Astrocyte of the cerebellum (primary cell): Measurements from ENCODE around the gene EMID1.

ENCODE experiments used
- DNase-seq: peaks from one replicate; pipeline ENCODE4 v3.0.0-alpha.2; 2011; ENCODE audit warnings: low read depth
- H3K4me3 ChIP-seq: 2 replicates; pipeline ENCODE4 v1.5.1; 2011; ENCODE audit warnings: mild to moderate bottlenecking, low read depth, low read length, moderate library complexity
- CTCF ChIP-seq: IDR thresholded peaks from 2 replicates; pipeline ENCODE4 v1.5.1; 2012; ENCODE audit warnings: low read length, low read depth, moderate library complexity, mild to moderate bottlenecking; ENCODE audit errors: missing control alignments
- in situ Hi-C: cut with HindIII; loops from 2 replicates; pipeline ENCODE4 v1.10.0; 2017; ENCODE audit warnings: low sequenced_read_pairs

Gene EMID1

GRCh38 chr22:29290061-29290460 lies 84.4 kb downstream of the EMID1 start:
- in situ Hi-C loops, result no loop called here
- no peak overlapping the region for H3K4me3 ChIP-seq
- no peak for DNase-seq
- TF ChIP-seq CTCF, result no peak

DNA sequence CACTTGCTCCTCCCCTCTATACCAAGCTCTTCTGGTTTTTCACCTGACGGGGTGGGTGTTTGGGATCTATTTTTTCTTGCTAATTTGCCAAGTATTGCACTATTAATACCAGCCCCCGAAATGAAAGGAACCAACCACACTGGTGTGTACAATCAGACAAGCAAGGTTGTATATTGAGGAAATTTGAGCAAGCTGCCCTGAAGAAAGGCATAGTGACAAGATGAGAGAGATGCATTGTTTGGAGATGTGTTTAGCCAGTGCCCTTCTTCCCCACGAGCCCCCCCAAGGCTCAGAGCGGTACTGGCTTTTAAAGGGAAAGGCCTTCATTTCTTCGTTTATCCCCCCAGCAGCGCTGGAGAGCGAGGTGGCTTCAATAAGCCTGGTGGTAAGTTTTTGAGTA lies 85.5 kb downstream of the EMID1 start:
- no peak overlapping the region for H3K4me3 ChIP-seq
- in situ Hi-C loops, result no loop called here
- no peak for TF ChIP-seq CTCF
- DNase-seq, result no peak

- H3K4me3 ChIP-seq, result no peak overlapping the region
- DNase-seq, result no peak
- TF ChIP-seq CTCF, result no peak
- in situ Hi-C loops, result no loop called here
These were observed 86.7 kb downstream of the EMID1 start for GRCh38 chr22:29292379-29292778.

DNA sequence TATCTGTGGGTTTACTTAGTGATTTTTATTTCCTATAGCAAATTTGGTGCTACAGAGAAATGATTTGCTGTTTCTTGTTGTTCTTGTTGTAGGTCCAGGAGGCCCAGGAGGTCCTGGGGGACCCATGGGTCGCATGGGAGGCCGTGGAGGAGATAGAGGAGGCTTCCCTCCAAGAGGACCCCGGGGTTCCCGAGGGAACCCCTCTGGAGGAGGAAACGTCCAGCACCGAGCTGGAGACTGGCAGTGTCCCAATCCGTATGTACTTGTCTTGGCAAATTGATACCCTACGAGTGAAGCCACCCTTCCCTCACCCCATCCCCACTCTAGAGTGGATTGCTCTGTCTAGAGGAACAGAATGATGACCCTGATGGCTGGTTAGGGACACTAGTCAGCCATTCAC lies 92.9 kb downstream of the EMID1 start:
- DNase-seq, result no peak
- no peak overlapping the region for H3K4me3 ChIP-seq
- TF ChIP-seq CTCF, result no peak
- in situ Hi-C loops, result no loop called here

- no peak overlapping the region for H3K4me3 ChIP-seq
- no peak for TF ChIP-seq CTCF
- in situ Hi-C loops, result no loop called here
- no peak for DNase-seq
These were observed 93.6 kb downstream of the EMID1 start for GRCh38 chr22:29299136-29299900.

- no peak overlapping the region for H3K4me3 ChIP-seq
- in situ Hi-C loops, result no loop called here
- no peak for TF ChIP-seq CTCF
- no peak for DNase-seq
These were observed 94.7 kb downstream of the EMID1 start for GRCh38 chr22:29300467-29300806.
